Measurements from ENCODE around the gene IL1A. TPM values are rescaled to one million over a fixed set of nuclear protein-coding genes. Genes with fewer than 3 reads are reported as not detected.

The IL1A gene
- total RNA-seq, 2 experiments from 2014 or later, result not detected

DNA sequence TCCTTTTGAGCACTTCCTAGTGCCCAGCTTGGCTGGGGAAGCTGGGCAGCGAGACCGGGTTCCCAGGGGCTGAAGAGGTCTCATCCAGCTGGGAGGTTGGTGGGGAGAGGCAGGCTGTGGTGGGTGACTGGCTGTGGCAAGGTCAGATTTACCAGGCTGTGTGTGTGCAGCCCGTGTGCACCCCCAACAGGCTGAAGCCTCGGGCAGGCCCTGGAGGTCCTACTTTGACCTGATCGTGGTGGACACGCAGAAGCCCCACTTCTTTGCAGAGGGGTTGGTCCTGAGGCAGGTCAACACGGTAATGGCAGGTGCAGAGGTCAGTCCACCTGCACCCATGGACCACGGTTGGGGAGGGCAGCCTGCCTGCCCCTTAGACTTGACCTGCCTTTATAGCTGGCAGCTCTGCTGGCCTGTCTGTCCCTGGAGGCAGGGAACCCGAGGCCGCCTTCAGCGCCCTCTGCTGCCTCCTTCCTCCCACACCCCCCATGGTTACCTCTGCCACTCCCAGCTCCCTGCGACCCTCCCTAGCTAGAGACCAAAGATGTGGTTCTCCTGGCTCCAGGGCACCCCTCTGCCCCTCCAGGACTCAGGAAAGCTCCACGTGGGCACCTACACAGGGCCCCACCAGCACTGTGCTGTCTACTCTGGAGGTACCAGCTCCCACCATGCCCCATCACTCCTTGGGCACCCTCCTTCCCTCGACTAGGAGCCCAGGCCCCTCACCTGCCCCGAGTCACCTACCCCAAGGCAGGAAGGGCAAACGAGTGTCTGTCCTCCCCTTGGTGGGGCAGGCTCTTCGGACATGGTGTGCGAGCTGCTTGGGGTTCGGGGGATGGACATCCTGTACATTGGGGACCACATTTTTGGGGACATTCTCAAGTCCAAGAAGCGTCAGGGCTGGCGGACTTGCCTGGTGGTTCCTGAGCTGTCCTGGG, 59.4 kb downstream of the IL1A start:
- no peaks in the 10 kb centered on the region for H3K9me3 ChIP-seq (ENCODE audit: control insufficient read depth in 1 of 2, insufficient read depth in 1 of 2, low read length in 2 of 2)
- Mint-ChIP-seq H3K27me3 (no peaks in the 10 kb centered on the region), H3K4me3 (no peak overlapping the region), H3K36me3 (ENCODE audit: low read depth) (no peaks in the 10 kb centered on the region), H3K9me3 (no peaks in the 10 kb centered on the region), H3K27ac (no peak overlapping the region), H3K4me1 (ENCODE audit: low read depth) (peaks cover 4% of the 10 kb centered on the region)
- no peak for ATAC-seq (ENCODE audit: poor library complexity)
- ChIA-PET POLR2A (interaction anchor here (0.8 to 0.9 kb wide), 3 partner anchors 79 to 141 kb away, joined by 3 read pairs; partner anchors contain the start of gene SLC20A1), CTCF (interaction anchor here (7.6 kb wide), 1 partner anchor 123 kb away, joined by 60 read pairs; no protein-coding TSS in a partner anchor)
- no peaks in the 10 kb centered on the region for H3K27me3 ChIP-seq (ENCODE audit: control insufficient read depth in 1 of 2, insufficient read depth in 2 of 2, low read length in 2 of 2)
- intact Hi-C loops (cut with DNase I, micrococcal nuclease), result loop anchor here in 1 of 2 experiments (2.0 kb wide), 1 partner anchor 252 kb away; no protein-coding TSS in a partner anchor
- peak in 1 of 14 experiments; percentile 17 for DNase-seq
- TF ChIP-seq, protein P1, sequence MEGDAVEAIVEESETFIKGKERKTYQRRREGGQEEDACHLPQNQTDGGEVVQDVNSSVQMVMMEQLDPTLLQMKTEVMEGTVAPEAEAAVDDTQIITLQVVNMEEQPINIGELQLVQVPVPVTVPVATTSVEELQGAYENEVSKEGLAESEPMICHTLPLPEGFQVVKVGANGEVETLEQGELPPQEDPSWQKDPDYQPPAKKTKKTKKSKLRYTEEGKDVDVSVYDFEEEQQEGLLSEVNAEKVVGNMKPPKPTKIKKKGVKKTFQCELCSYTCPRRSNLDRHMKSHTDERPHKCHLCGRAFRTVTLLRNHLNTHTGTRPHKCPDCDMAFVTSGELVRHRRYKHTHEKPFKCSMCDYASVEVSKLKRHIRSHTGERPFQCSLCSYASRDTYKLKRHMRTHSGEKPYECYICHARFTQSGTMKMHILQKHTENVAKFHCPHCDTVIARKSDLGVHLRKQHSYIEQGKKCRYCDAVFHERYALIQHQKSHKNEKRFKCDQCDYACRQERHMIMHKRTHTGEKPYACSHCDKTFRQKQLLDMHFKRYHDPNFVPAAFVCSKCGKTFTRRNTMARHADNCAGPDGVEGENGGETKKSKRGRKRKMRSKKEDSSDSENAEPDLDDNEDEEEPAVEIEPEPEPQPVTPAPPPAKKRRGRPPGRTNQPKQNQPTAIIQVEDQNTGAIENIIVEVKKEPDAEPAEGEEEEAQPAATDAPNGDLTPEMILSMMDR (IDR thresholded peaks at IDR 0.05), result no peak
- H3K4me1 ChIP-seq (ENCODE audit: insufficient read depth, low read length), result peaks cover 7% of the 10 kb centered on the region
- H3K36me3 ChIP-seq (ENCODE audit: insufficient read depth, low read length), result no peaks in the 10 kb centered on the region
- H3K4me3 ChIP-seq (ENCODE audit: low read length), result no peak overlapping the region
- H3K27ac ChIP-seq (ENCODE audit: low read depth in 1 of 2, low read length in 2 of 2), result no peak overlapping the region

DNA sequence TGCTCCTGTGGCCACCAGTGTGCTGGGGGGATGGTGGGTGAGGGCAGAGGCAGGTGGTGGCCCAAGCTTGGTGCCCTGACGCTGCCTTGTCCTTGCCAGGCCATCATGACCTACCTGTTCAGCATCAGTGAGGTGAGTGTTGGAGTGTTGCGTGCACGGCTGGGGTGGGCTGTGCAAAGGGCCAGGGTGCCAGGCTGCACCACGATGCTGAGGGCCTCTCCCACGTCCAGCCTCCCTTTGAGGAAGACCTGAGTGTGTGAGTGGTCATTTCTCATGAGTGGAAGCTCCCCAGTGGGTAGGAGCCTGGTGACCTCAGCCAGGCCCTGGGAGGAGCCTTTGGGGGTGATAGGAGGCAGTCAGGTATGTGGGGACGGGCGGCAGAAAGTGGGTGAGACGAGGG, 60.3 kb downstream of the IL1A start:
- TF ChIP-seq, protein P1 (IDR thresholded peaks at IDR 0.05), result no peak
- no peak overlapping the region for H3K27ac Mint-ChIP-seq
- POLR2A ChIA-PET, result no interaction called here

More for the DNA sequence above, 60.3 kb downstream of the IL1A start:
- H3K4me1 Mint-ChIP-seq (ENCODE audit: low read depth), result peaks cover 4% of the 10 kb centered on the region
- no peaks in the 10 kb centered on the region for H3K9me3 Mint-ChIP-seq
- intact Hi-C loops (cut with DNase I, micrococcal nuclease), result loop anchor here in 1 of 2 experiments (2.0 kb wide), 1 partner anchor 251 kb away; no protein-coding TSS in a partner anchor
- no peak overlapping the region for H3K4me3 ChIP-seq (ENCODE audit: low read length)
- no peaks in the 10 kb centered on the region for H3K9me3 ChIP-seq (ENCODE audit: control insufficient read depth in 1 of 2, insufficient read depth in 1 of 2, low read length in 2 of 2)
- CTCF ChIA-PET, result interaction anchor here (7.6 kb wide), 1 partner anchor 122 kb away, joined by 60 read pairs; no protein-coding TSS in a partner anchor
- H3K4me1 ChIP-seq (ENCODE audit: insufficient read depth, low read length), result peaks cover 7% of the 10 kb centered on the region
- no peaks in the 10 kb centered on the region for H3K27me3 Mint-ChIP-seq
- DNase-seq (no peak), ATAC-seq (ENCODE audit: poor library complexity) (no peak)
- H3K27ac ChIP-seq (ENCODE audit: low read depth in 1 of 2, low read length in 2 of 2), result no peak overlapping the region
- no peaks in the 10 kb centered on the region for H3K27me3 ChIP-seq (ENCODE audit: control insufficient read depth in 1 of 2, insufficient read depth in 2 of 2, low read length in 2 of 2)
- no peak overlapping the region for H3K4me3 Mint-ChIP-seq
- H3K36me3 Mint-ChIP-seq (ENCODE audit: low read depth), result no peaks in the 10 kb centered on the region
- no peaks in the 10 kb centered on the region for H3K36me3 ChIP-seq (ENCODE audit: insufficient read depth, low read length)

Other genes starting within 250 kb of the IL1A start
- 10 to 100 TPM in 1 of 2 experiments, 1 to 10 TPM in 1; 9.2 to 11.5 TPM for gene POLR1B, start 242.0 kb downstream of the IL1A start, total RNA-seq
- gene CHCHD5, start 199.9 kb downstream of the IL1A start, total RNA-seq, result 10 to 100 TPM; 13.4 to 14.3 TPM
- gene SLC20A1, start 138.6 kb downstream of the IL1A start, total RNA-seq, result 100 to 1,000 TPM; 130 to 139 TPM
- gene NT5DC4, start 63.5 kb downstream of the IL1A start, total RNA-seq, result not detected
- gene CKAP2L, start 19.9 kb downstream of the IL1A start, total RNA-seq, result under 1 TPM; 0.08 to 0.50 TPM
- 1 to 10 TPM; 3.8 to 5.6 TPM for gene IL1B, start 52.3 kb upstream of the IL1A start, total RNA-seq
- gene IL37, start 126.7 kb upstream of the IL1A start, total RNA-seq, result not detected
- gene IL36G, start 193.5 kb upstream of the IL1A start, total RNA-seq, result not detected
- gene IL36A, start 221.0 kb upstream of the IL1A start, total RNA-seq, result under 1 TPM in 1 of 2 experiments, not detected in 1; 0.47 TPM